CD4-positive, alpha-beta T cell (primary cell): ENCODE measurements around the gene KLRF2. TPM values are rescaled to one million over a fixed set of nuclear protein-coding genes. Genes with fewer than 3 reads are reported as not detected.
"Not testable (repeated sequence)": the region's sequence is repeated elsewhere in the genome, so short reads cannot be mapped to it uniquely, and the experiment has no call there.

Experiments
- ATAC-seq: fragments of 200-7000 bp; cut with Tn5 transposase; one replicate; pipeline ENCODE4 v1.10.0; 2022; ENCODE audit warnings: mild to moderate bottlenecking; ENCODE audit not compliant: poor library complexity
- CTCF ChIA-PET: fragments of 350-600 bp; sonication (Branson Sonifier 250); formaldehyde crosslinking; loops from one replicate; lab custom pipeline; 2021; ENCODE audit warnings: antibody characterized with exemption, inconsistent platforms; lab: Charles Lee
- POLR2A ChIA-PET: fragments of 350-600 bp; sonication (Branson Sonifier 250); formaldehyde crosslinking; loops from one replicate; lab custom pipeline; 2021; ENCODE audit warnings: antibody characterized with exemption, inconsistent platforms; lab: Charles Lee
- DNase-seq, 14 experiments: peaks; one replicate each; pipeline ENCODE4 v3.0.0-alpha.2; 2013 to 2020; ENCODE audit warnings: mixed read lengths in 2 of 14
- H3K27ac ChIP-seq, 2 donors: one replicate each; pipeline versions ENCODE4 v1.5.1 to v1.7.0; 2013; ENCODE audit warnings: low read length in 2 of 2, low read depth in 1 of 2, mild to moderate bottlenecking in 1 of 2
- H3K27me3 ChIP-seq, 2 experiments: 1 replicate in 1 of 2; 2 replicates in 1 of 2; pipeline versions ENCODE4 v1.6.1 to v1.7.0; 2013; ENCODE audit warnings: low read length in 2 of 2, control low read depth in 1 of 2, mild to moderate bottlenecking in 1 of 2, moderate library complexity in 1 of 2; ENCODE audit not compliant: insufficient read depth in 2 of 2, control insufficient read depth in 1 of 2
- H3K36me3 ChIP-seq: one replicate; pipeline ENCODE4 v1.6.1; 2013; ENCODE audit warnings: low read length, control low read depth; ENCODE audit not compliant: insufficient read depth
- H3K4me1 ChIP-seq: one replicate; pipeline ENCODE4 v1.6.1; 2013; ENCODE audit warnings: low read length, control low read depth; ENCODE audit not compliant: insufficient read depth
- H3K4me3 ChIP-seq: one replicate; pipeline ENCODE4 v1.5.1; 2013; ENCODE audit warnings: mild to moderate bottlenecking, low read length, moderate library complexity
- H3K9me3 ChIP-seq, 2 experiments: 1 replicate in 1 of 2; 2 replicates in 1 of 2; pipeline versions ENCODE4 v1.6.1 to v1.7.0; 2013; ENCODE audit warnings: low read length in 2 of 2, mild to moderate bottlenecking in 2 of 2, control low read depth in 1 of 2, moderate library complexity in 1 of 2; ENCODE audit not compliant: control insufficient read depth in 1 of 2, insufficient read depth in 1 of 2
- H3K27ac Mint-ChIP-seq: one replicate; pipeline ENCODE4 v1.8.0; 2020; ENCODE audit warnings: mixed read lengths
- H3K27me3 Mint-ChIP-seq: one replicate; pipeline ENCODE4 v1.8.0; 2021; ENCODE audit warnings: mixed read lengths
- H3K36me3 Mint-ChIP-seq: one replicate; pipeline ENCODE4 v1.8.0; 2021; ENCODE audit warnings: low read depth, mixed read lengths
- H3K4me1 Mint-ChIP-seq: one replicate; pipeline ENCODE4 v1.8.0; 2021; ENCODE audit warnings: low read depth, mixed read lengths
- H3K4me3 Mint-ChIP-seq: one replicate; pipeline ENCODE4 v1.8.0; 2020; ENCODE audit warnings: mild to moderate bottlenecking, mixed read lengths
- H3K9me3 Mint-ChIP-seq: one replicate; pipeline ENCODE4 v1.8.0; 2020; ENCODE audit warnings: mixed read lengths
- intact Hi-C, 2 experiments: fragments of 100-400 bp; cut with DNase I in 1 of 2; cut with micrococcal nuclease in 1 of 2; formaldehyde crosslinking; loops; one replicate each; pipeline versions ENCODE4 v1.15.1 to v1.9.0; 2023 to 2025; cut with DNase I, micrococcal nuclease
- total RNA-seq, 174 experiments: library from RNA in 2 of 174; stranded (reverse) in 2 of 174; gene quantifications; one replicate each; pipeline ENCODE4 v1.2.3 and lab custom pipeline; 2021 to 2026
- TF ChIP-seq, protein P1 (sequence below): fragments of 200-600 bp; IDR thresholded peaks from one replicate; pipeline ENCODE4 v1.8.0; 2022; ENCODE audit warnings: antibody characterized with exemption, mild to moderate bottlenecking

The KLRF2 gene
- total RNA-seq, 2 experiments from 2014 or later, result not detected

DNA sequence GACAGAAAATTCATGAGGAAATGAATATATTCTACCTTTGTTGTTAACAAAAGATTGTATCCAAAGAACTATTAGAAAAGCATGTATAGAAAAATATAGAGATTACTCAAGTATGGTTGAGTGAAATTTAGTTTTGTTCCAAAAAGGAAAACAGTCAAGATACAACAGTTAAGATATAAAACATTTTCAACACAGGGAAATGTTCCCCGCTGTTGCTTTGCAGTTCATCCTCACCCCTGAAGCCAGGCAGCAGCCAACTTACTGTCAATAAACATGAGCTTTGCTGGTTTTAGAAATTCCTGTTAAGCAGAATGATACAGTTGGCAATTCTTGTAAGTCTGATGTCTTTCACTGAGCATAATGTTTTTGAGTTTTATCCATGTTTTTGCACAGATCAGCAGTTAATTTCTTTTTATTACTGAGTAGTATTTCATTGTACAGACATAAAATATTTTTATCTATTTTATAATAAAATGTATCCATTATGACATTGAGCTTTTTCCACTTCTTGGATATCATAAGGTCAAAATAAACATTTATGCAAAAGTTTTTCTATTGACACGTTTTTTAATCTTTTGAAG, 10.9 kb upstream of the KLRF2 start:
- no peaks in the 10 kb centered on the region for H3K9me3 ChIP-seq
- Mint-ChIP-seq H3K36me3 (peaks cover 38% of the 10 kb centered on the region), H3K4me1 (peaks cover 30% of the 10 kb centered on the region), H3K27ac (peak overlapping the region; percentile 98), H3K4me3 (peak overlapping the region; percentile 92), H3K27me3 (no peaks in the 10 kb centered on the region), H3K9me3 (no peaks in the 10 kb centered on the region)
- peak overlapping the region; percentile 76 for H3K4me3 ChIP-seq
- ATAC-seq, result no peak
- peak in 4 of 14 experiments; percentile 32 to 43 (median 38) for DNase-seq
- ChIA-PET POLR2A (interaction anchor here (0.6 to 9.6 kb wide), 10 partner anchors 10 to 920 kb away, joined by 3 to 145 read pairs (median 4); partner anchors contain the start of gene CD69), CTCF (interaction anchor here (2.4 kb wide), 1 partner anchor 56 kb away, joined by 8 read pairs; no protein-coding TSS in a partner anchor)
- intact Hi-C loops, result loop anchor here in 1 of 2 experiments (10.0 kb wide), 1 partner anchor 494 kb away; no protein-coding TSS in a partner anchor
- H3K4me1 ChIP-seq, result peaks cover 2% of the 10 kb centered on the region
- no peaks in the 10 kb centered on the region for H3K36me3 ChIP-seq
- H3K27ac ChIP-seq, result peak overlapping the region; percentile 90 to 91
- no peaks in the 10 kb centered on the region for H3K27me3 ChIP-seq
- TF ChIP-seq, protein P1, sequence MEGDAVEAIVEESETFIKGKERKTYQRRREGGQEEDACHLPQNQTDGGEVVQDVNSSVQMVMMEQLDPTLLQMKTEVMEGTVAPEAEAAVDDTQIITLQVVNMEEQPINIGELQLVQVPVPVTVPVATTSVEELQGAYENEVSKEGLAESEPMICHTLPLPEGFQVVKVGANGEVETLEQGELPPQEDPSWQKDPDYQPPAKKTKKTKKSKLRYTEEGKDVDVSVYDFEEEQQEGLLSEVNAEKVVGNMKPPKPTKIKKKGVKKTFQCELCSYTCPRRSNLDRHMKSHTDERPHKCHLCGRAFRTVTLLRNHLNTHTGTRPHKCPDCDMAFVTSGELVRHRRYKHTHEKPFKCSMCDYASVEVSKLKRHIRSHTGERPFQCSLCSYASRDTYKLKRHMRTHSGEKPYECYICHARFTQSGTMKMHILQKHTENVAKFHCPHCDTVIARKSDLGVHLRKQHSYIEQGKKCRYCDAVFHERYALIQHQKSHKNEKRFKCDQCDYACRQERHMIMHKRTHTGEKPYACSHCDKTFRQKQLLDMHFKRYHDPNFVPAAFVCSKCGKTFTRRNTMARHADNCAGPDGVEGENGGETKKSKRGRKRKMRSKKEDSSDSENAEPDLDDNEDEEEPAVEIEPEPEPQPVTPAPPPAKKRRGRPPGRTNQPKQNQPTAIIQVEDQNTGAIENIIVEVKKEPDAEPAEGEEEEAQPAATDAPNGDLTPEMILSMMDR, result no peak

DNA sequence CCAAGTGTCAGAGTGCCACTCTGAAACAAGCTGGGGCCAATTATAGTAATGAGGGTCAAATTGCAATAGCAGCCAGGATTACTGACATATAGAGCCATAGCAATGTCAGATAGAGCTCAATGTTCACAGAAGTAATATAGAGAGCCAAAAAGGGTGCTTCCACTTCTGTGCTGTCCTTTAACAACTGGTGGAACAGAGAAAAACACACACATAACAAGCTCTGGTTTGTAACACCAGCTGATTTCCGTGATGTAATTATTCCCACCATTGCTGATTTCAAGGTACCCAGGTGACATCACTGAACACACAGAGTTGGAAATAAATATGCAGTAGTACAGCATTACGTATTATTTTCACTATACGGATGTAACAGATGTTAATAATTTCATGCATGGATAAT, 9.1 kb upstream of the KLRF2 start:
- Mint-ChIP-seq H3K4me3 (no peak overlapping the region), H3K9me3 (no peaks in the 10 kb centered on the region), H3K27me3 (no peaks in the 10 kb centered on the region), H3K36me3 (peaks cover 23% of the 10 kb centered on the region), H3K4me1 (peaks cover 30% of the 10 kb centered on the region), H3K27ac (peak overlapping the region; percentile 24)
- Histone ChIP-seq H3K27me3 (no peaks in the 10 kb centered on the region), H3K36me3 (no peaks in the 10 kb centered on the region), H3K4me3 (no peak overlapping the region), H3K9me3 (no peaks in the 10 kb centered on the region), H3K4me1 (peaks cover 2% of the 10 kb centered on the region), H3K27ac (no peak overlapping the region)
- TF ChIP-seq, protein P1, result no peak
- DNase-seq, result no peak
- ATAC-seq, result no peak
- ChIA-PET POLR2A (interaction anchor here (0.6 to 9.6 kb wide), 4 partner anchors 35 to 224 kb away, joined by 3 to 145 read pairs (median 12); partner anchors contain the start of gene CD69), CTCF (interaction anchor here (0.7 to 2.4 kb wide), 3 partner anchors 9 to 129 kb away, joined by 3 to 8 read pairs (median 3); partner anchors contain the start of gene KLRF2)
- intact Hi-C loops, result loop anchor here in 1 of 2 experiments (10.0 kb wide), 1 partner anchor 493 kb away; no protein-coding TSS in a partner anchor

DNA sequence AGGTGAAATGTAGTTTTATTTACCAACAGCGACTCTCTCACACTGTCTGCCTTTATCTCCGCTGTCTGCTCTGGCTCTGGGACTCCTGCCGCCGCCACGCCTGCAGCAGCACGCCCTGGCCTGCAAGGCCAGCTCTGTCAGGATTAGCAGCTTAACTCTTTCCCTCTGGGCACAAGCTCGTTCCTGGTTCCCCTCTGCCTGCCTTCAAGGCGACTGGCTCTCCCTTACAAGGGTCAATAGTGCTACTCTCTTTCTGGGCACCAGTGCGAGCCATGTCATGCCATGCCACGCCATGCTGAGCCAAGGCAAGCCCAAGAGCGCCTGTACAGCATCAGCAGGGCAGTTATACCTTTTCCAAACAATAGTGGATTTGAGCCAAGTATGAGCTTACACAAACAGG, 8.5 kb upstream of the KLRF2 start:
- DNase-seq (no peak), ATAC-seq (no peak)
- no peaks in the 10 kb centered on the region for H3K9me3 Mint-ChIP-seq
- H3K4me3 Mint-ChIP-seq, result no peak overlapping the region
- peaks cover 30% of the 10 kb centered on the region for H3K4me1 Mint-ChIP-seq
- no peak overlapping the region for H3K27ac ChIP-seq
- H3K36me3 Mint-ChIP-seq, result peaks cover 18% of the 10 kb centered on the region
- POLR2A ChIA-PET, result interaction anchor here (0.8 to 9.6 kb wide), 3 partner anchors 85 to 224 kb away, joined by 3 to 145 read pairs (median 5); partner anchors contain the start of gene CD69
- TF ChIP-seq, protein P1, result no peak
- no peaks in the 10 kb centered on the region for H3K9me3 ChIP-seq
- intact Hi-C loops, result loop anchor here in 1 of 2 experiments (10.0 kb wide), 1 partner anchor 492 kb away; no protein-coding TSS in a partner anchor
- H3K4me3 ChIP-seq, result no peak overlapping the region
- H3K27me3 ChIP-seq, result no peaks in the 10 kb centered on the region
- H3K36me3 ChIP-seq, result no peaks in the 10 kb centered on the region
- H3K27me3 Mint-ChIP-seq, result no peaks in the 10 kb centered on the region
- H3K4me1 ChIP-seq, result peaks cover 2% of the 10 kb centered on the region
- CTCF ChIA-PET, result interaction anchor here (0.7 to 2.4 kb wide), 2 partner anchors 58 to 130 kb away, joined by 3 to 8 read pairs; no protein-coding TSS in a partner anchor
- peak overlapping the region; percentile 50 for H3K27ac Mint-ChIP-seq

DNA sequence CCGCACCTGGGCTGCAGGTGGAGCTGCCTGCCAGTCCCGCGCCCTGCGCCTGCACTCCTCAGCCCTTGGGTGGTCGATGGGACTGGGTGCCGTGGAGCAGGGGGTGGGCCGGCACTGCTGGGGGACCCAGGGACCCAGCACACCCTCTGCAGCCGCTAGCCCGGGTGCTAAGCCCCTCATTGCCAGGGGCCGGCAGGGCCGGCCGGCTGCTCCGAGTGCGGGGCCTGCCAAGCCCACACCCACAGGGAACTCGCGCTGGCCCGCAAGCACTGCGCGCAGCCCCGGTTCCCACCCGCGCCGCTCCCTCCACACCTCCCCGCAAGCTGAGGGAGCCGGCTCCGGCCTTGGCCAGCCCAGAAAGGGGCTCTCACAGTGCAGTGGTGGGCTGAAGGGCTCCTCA, 5.2 kb upstream of the KLRF2 start:
- H3K9me3 ChIP-seq, H3K4me1 ChIP-seq, H3K36me3 ChIP-seq, CTCF ChIA-PET, H3K4me3 ChIP-seq, H3K27me3 Mint-ChIP-seq, H3K36me3 Mint-ChIP-seq, ATAC-seq, H3K4me3 Mint-ChIP-seq, H3K27ac ChIP-seq, POLR2A ChIA-PET, H3K27ac Mint-ChIP-seq, H3K9me3 Mint-ChIP-seq, H3K27me3 ChIP-seq, DNase-seq: not testable (repeated sequence)
- peaks cover 18% of the 10 kb centered on the region for H3K4me1 Mint-ChIP-seq
- intact Hi-C loops, result loop anchor here in 1 of 2 experiments (10.0 kb wide), 1 partner anchor 489 kb away; no protein-coding TSS in a partner anchor
